Aorta (tissue), 5 donors: Measurements from ENCODE around the gene LDAF1. TPM values are rescaled to one million over a fixed set of nuclear protein-coding genes. Genes with fewer than 3 reads are reported as not detected.

Experiments
- ATAC-seq: fragments of 200-7000 bp; cut with Tn5 transposase; one replicate; pipeline ENCODE4 v1.9.1; 2022; ENCODE audit warnings: moderate library complexity; ENCODE audit not compliant: low FRiP score
- DNase-seq, 2 donors: peaks; one replicate each; pipeline ENCODE4 v3.0.0-alpha.2; 2020
- H3K27ac ChIP-seq, 2 donors: one replicate each; pipeline ENCODE4 v1.5.1; 2013; ENCODE audit warnings: low read length in 2 of 2, mild to moderate bottlenecking in 2 of 2, moderate library complexity in 2 of 2, control low read depth in 1 of 2, inconsistent platforms in 1 of 2, low read depth in 1 of 2
- H3K27me3 ChIP-seq, 2 donors: one replicate each; pipeline ENCODE4 v1.6.1; 2013; ENCODE audit warnings: control low read depth in 1 of 2, low read length in 1 of 2, mild to moderate bottlenecking in 1 of 2, moderate library complexity in 1 of 2; ENCODE audit not compliant: insufficient read depth in 2 of 2, control insufficient read depth in 1 of 2
- H3K36me3 ChIP-seq, 2 donors: one replicate each; pipeline ENCODE4 v1.6.1; 2013; ENCODE audit warnings: control low read depth in 1 of 2, low read length in 1 of 2, mild to moderate bottlenecking in 1 of 2; ENCODE audit not compliant: insufficient read depth in 2 of 2, control insufficient read depth in 1 of 2
- H3K4me1 ChIP-seq, 2 donors: one replicate each; pipeline ENCODE4 v1.6.1; 2013; ENCODE audit warnings: low read length in 2 of 2, control low read depth in 1 of 2, mild to moderate bottlenecking in 1 of 2, moderate library complexity in 1 of 2; ENCODE audit not compliant: insufficient read depth in 2 of 2, control insufficient read depth in 1 of 2
- H3K4me3 ChIP-seq, 2 donors: one replicate each; pipeline ENCODE4 v1.5.1; 2013; ENCODE audit warnings: low read length in 2 of 2, control low read depth in 1 of 2, mild to moderate bottlenecking in 1 of 2
- H3K9me3 ChIP-seq: one replicate; pipeline ENCODE4 v1.6.1; 2013; ENCODE audit warnings: mild to moderate bottlenecking, low read length; ENCODE audit not compliant: control insufficient read depth
- WGBS, 2 donors: extraction: QIAGEN DNeasy Blood & Tissue Kit; methylation state at CpG; one replicate each; pipeline ENCODE4 v1.1.7; 2013; 5-methylcytosine and 5-hydroxymethylcytosine counted together
- intact Hi-C, 2 donors: fragments of 100-400 bp; cut with DNase I; formaldehyde crosslinking; loops; one replicate each; pipeline versions ENCODE4 v1.14.2 to v1.15.0; 2022
- polyA plus RNA-seq, 2 donors: library from polyadenylated mRNA; stranded (reverse); fragments of 200-250 nt; gene quantifications; one replicate each; pipeline ENCODE4 v1.2.3, GENCODE V29; 2013
- total RNA-seq, 2 donors: library from RNA; stranded (reverse); fragmentation: NEBNext Ultra II Directional; extraction: Animal tissue kit (Norgen Biotek cat#: 25700); gene quantifications; one replicate each; pipeline ENCODE4 v1.2.1, GENCODE V29; 2021
- donor health status: healthy with polysubstance abuse.
- donor health status: Bipolar disorder and iron deficiency.
- donor health status: DM: no; HTN: no; CAD: no.
- donor health status: DM: no; HTN: no; CAD: no.
- donor health status: DM: yes; HTN: yes; CAD: no.

The LDAF1 gene
- total and polyA plus RNA-seq, 4 donors = 42.8 to 62.5 (median 56.3) TPM

GRCh38 chr16:21157632-21158031, 842 bp upstream of the LDAF1 start:
- no peak for DNase-seq
- Histone ChIP-seq H3K4me3 (no peak overlapping the region), H3K27me3 (no peaks in the 10 kb centered on the region), H3K4me1 (no peaks in the 10 kb centered on the region), H3K27ac (peak overlapping the region in 1 of 2 donors; percentile 48), H3K9me3 (no peaks in the 10 kb centered on the region), H3K36me3 (no peaks in the 10 kb centered on the region)
- 46 to 52% methylated on average over 5 of the region's 5 CpGs for WGBS, 2 donors
- intact Hi-C loops = loop anchor here (2.0 kb wide), 2 partner anchors 121 to 143 kb away; partner anchors contain the start of gene CRYM (in 1 of the 2)
- ATAC-seq = no peak

GRCh38 chr16:21159281-21159951, 942 bp downstream of the LDAF1 start:
- Histone ChIP-seq H3K9me3 (no peaks in the 10 kb centered on the region), H3K36me3 (no peaks in the 10 kb centered on the region), H3K27ac (peak overlapping the region; percentile 20 to 36), H3K4me3 (peak overlapping the region; percentile 78 to 94), H3K4me1 (no peaks in the 10 kb centered on the region), H3K27me3 (no peaks in the 10 kb centered on the region)
- ATAC-seq (peak; percentile 58), DNase-seq (peak; percentile 61 to 84)
- 0 to 1% methylated on average over 25 to 27 of the region's 27 CpGs for WGBS, 2 donors
- intact Hi-C loops = loop anchor here (2.0 kb wide), 2 partner anchors 119 to 141 kb away; partner anchors contain the start of gene CRYM (in 1 of the 2)

- no peak for ATAC-seq
- Histone ChIP-seq H3K4me3 (no peak overlapping the region), H3K4me1 (no peaks in the 10 kb centered on the region), H3K27ac (peak overlapping the region in 1 of 2 donors; percentile 16), H3K36me3 (peaks cover 0 to under 1% of the 10 kb centered on the region in 2 donors), H3K27me3 (no peaks in the 10 kb centered on the region), H3K9me3 (no peaks in the 10 kb centered on the region)
- WGBS, 2 donors = 12 to 17% methylated on average over 1 of the region's 1 CpG
- DNase-seq = no peak
- intact Hi-C loops = loop anchor here (10.0 kb wide), 3 partner anchors 305 to 1515 kb away; no protein-coding TSS in a partner anchor
These were observed 1.8 kb downstream of the LDAF1 start for GRCh38 chr16:21160276-21160675.

DNA sequence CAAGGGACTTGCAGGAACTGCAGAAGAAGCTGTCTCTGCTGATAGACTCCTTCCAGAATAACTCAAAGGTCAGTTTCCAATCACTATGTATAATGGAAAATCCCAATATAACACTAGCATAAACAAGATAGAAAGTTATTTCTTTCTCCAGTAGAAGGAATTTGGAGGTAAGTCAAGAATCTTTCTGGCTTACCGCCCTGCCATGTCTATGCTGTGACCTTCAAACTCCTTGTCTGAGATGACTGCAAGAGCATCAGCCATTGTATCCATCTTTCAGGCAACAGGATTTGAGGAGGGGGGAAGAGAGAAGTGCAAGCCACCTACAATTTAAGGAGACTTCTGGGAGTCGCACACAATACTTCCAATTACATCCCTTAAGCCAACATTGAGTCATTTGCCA, 2.7 kb downstream of the LDAF1 start:
- H3K27me3 ChIP-seq = no peaks in the 10 kb centered on the region
- no peaks in the 10 kb centered on the region for H3K9me3 ChIP-seq
- peaks cover 0 to 2% of the 10 kb centered on the region in 2 donors for H3K36me3 ChIP-seq
- intact Hi-C loops = loop anchor here (10.0 kb wide), 3 partner anchors 306 to 1514 kb away; no protein-coding TSS in a partner anchor
- 4 to 12% methylated on average over 2 of the region's 2 CpGs for WGBS, 2 donors
- no peak for ATAC-seq
- no peaks in the 10 kb centered on the region for H3K4me1 ChIP-seq
- no peak for DNase-seq
- H3K27ac ChIP-seq = peak overlapping the region in 1 of 2 donors; percentile 69
- no peak overlapping the region for H3K4me3 ChIP-seq

DNA sequence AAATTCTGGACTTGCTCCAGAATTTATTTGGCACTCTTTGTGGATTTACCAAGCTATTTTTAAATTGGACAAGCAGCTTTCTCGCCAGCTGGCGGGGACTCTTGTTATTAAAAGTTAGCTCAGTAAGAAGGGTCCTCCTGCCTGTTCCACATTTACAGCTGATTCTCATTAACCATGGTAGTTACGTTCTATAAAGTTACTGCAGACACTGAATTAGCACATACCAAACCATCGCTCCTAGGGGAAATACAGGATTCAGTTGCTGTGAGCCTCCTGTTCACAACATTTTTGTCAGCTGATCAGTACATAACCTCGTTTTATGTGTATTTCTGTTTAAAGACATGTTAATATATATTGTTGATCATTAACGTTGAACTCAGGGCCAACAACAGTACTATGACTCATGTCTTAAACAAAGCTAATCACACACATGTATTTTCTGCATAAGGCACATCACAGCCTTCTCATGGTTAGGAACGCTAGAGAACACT, 4.2 kb downstream of the LDAF1 start:
- intact Hi-C loops = loop anchor here (10.0 kb wide), 3 partner anchors 308 to 1512 kb away; no protein-coding TSS in a partner anchor
- no peak overlapping the region for H3K4me3 ChIP-seq

DNA sequence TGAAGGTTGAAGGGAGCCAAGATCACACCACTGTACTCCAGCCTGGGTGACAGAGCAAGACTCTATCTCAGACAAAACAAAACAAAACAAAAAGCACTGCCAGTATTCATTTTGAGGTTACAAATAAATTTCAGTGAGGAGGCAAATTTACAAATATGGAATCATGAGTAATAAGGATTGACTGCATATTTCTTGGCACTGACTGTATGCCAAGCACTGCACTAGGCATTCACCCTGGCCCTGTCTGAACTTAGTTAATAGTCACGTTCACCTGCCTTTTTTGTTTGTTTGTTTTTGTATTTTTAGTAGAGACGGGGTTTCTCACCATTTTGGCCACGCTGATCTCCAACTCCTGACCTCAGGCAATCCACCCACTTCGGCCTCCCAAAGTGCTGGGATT, 5.1 kb downstream of the LDAF1 start:
- no peaks in the 10 kb centered on the region for H3K9me3 ChIP-seq
- no peaks in the 10 kb centered on the region for H3K27me3 ChIP-seq
- 12 to 20% methylated on average over 4 of the region's 4 CpGs for WGBS, 2 donors
- ATAC-seq (no peak), DNase-seq (no peak)
- intact Hi-C loops = loop anchor here (10.0 kb wide), 3 partner anchors 309 to 1511 kb away; no protein-coding TSS in a partner anchor
- no peak overlapping the region for H3K4me3 ChIP-seq
- H3K27ac ChIP-seq = peak overlapping the region; percentile 71 to 83
- no peaks in the 10 kb centered on the region for H3K4me1 ChIP-seq
- H3K36me3 ChIP-seq = peaks cover 0 to 2% of the 10 kb centered on the region in 2 donors

More for the DNA sequence above, 4.2 kb downstream of the LDAF1 start:
- H3K27ac ChIP-seq = peak overlapping the region; percentile 33 to 83
- peaks cover 0 to 2% of the 10 kb centered on the region in 2 donors for H3K36me3 ChIP-seq
- DNase-seq = peak in 1 of 2 donors; percentile 67
- H3K9me3 ChIP-seq = no peaks in the 10 kb centered on the region
- WGBS, 2 donors = 6 to 7% methylated on average over 7 of the region's 7 CpGs
- ATAC-seq = no peak
- H3K27me3 ChIP-seq = no peaks in the 10 kb centered on the region
- H3K4me1 ChIP-seq = no peaks in the 10 kb centered on the region

DNA sequence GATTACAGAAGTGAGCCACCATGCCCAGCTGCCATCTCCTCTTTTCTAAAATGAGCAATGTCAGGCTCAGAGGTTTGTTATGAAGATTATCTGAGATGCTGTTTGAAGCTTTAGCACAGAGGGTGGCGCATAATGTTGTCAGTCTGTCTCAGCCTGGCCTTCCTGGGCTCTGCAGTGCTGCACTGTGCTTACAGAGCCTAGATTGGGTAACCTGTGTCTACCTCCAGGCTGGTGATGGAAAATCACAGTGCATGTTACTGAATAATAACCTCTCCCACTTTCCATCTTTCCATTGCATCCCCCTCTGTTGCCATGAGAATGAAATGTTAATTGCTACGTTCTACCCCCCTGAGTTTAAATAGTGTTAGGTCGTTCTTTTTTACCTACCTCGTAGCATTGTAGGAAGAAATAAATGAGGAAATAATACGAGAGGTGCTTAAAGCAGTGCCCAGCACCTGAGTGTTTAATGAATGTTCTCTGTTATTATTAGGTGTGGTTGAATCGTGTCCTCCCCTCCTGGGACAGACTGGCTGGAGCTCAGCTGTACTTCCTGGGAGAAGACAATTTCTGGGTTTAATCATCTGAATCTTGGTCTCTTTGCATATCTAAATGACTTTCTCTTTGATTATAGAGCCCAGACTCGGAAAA, 6.2 kb downstream of the LDAF1 start:
- peak overlapping the region; percentile 17 to 78 for H3K27ac ChIP-seq

DNA sequence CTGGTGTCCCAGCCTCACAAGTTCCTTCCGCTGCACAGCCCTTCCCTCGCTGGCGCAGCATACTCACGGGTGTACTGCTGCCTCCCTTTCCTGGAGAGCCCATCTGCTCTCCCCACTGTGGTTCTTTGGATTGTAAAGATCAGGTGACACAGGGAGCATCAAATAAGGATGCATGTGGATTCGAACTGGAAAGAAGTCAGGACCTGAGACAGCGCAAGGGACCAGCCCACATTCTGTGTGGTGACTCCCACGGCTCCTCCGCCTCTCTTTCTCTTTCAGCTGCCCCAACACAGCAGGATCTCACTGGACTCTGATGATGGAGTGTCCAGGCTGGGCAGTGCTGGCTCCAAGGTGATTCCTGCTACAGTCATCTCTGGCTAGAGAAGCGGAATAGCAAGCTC, 8.1 kb downstream of the LDAF1 start:
- no peak overlapping the region for H3K27ac ChIP-seq
- WGBS, 2 donors = 77 to 81% methylated on average over 9 of the region's 9 CpGs
- H3K4me3 ChIP-seq = no peak overlapping the region
- H3K4me1 ChIP-seq = peaks cover 0 to 1% of the 10 kb centered on the region in 2 donors
- ATAC-seq (no peak), DNase-seq (no peak)
- H3K36me3 ChIP-seq = peaks cover 0 to 8% of the 10 kb centered on the region in 2 donors
- H3K9me3 ChIP-seq = no peaks in the 10 kb centered on the region
- intact Hi-C loops = loop anchor here (5.0 to 10.0 kb wide), 4 partner anchors 111 to 1508 kb away; partner anchors contain the start of gene CRYM (in 1 of the 2)
- no peaks in the 10 kb centered on the region for H3K27me3 ChIP-seq

More for the DNA sequence above, 6.2 kb downstream of the LDAF1 start:
- no peak for DNase-seq
- Histone ChIP-seq H3K27me3 (no peaks in the 10 kb centered on the region), H3K9me3 (no peaks in the 10 kb centered on the region), H3K4me3 (no peak overlapping the region), H3K36me3 (peaks cover 0 to 2% of the 10 kb centered on the region in 2 donors), H3K4me1 (peaks cover 0 to 1% of the 10 kb centered on the region in 2 donors)
- intact Hi-C loops = loop anchor here (5.0 to 10.0 kb wide), 4 partner anchors 113 to 1510 kb away; partner anchors contain the start of gene CRYM (in 1 of the 2)
- WGBS, 2 donors = 83 to 90% methylated on average over 7 of the region's 7 CpGs
- no peak for ATAC-seq
